Peyer's patch (tissue), 4 donors: ENCODE results near the gene NPHS2. TPM values are rescaled to one million over a fixed set of nuclear protein-coding genes. Genes with fewer than 3 reads are reported as not detected.

Source experiments
- DNase-seq, 3 donors: peaks; one replicate each; pipeline ENCODE4 v3.0.0-alpha.2; 2017 to 2019
- H3K27ac ChIP-seq, 4 donors: fragments of 200-600 bp; sonication (generic); one replicate each; pipeline ENCODE4 v1.5.1; 2016 to 2019
- H3K27me3 ChIP-seq, 2 donors: fragments of 200-600 bp; sonication (generic); one replicate each; pipeline ENCODE4 v1.5.1; 2019
- H3K36me3 ChIP-seq, 3 donors: fragments of 200-600 bp; sonication (generic); one replicate each; pipeline ENCODE4 v1.5.1; 2016 to 2019
- H3K4me1 ChIP-seq, 4 donors: fragments of 200-600 bp; sonication (generic); one replicate each; pipeline ENCODE4 v1.5.1; 2016 to 2019
- H3K4me3 ChIP-seq, 4 donors: fragments of 200-600 bp; sonication (generic); 1 replicate in 3 of 4; 2 replicates in 1 of 4; pipeline ENCODE4 v1.5.1; 2016 to 2019; ENCODE audit warnings: mild to moderate bottlenecking in 1 of 4
- H3K9me3 ChIP-seq, 4 donors: fragments of 200-600 bp; sonication (generic); one replicate each; pipeline ENCODE4 v1.5.1; 2016 to 2019; ENCODE audit warnings: mild to moderate bottlenecking in 1 of 4
- POLR2A ChIP-seq, 2 donors: fragments of 450-650 bp; IDR thresholded peaks; one replicate each; pipeline ENCODE4 v1.5.1; 2017; ENCODE audit warnings: antibody characterized with exemption in 2 of 2, mild to moderate bottlenecking in 2 of 2, moderate library complexity in 2 of 2
- total RNA-seq, 4 donors: library from RNA; depleted of rRNA; stranded (reverse); fragments of >200 nt; gene quantifications; one replicate each; pipeline ENCODE4 v1.1.0, GENCODE V29; 2016
- TF ChIP-seq, protein P1 (sequence below), 6 experiments: fragments of 450-650 bp in 4 of 6; fragments of 200-600 bp in 2 of 6; sonication (generic) in 1 of 6; IDR thresholded peaks; one replicate each; pipeline ENCODE4 v1.5.1; 2017 to 2019; ENCODE audit warnings: antibody characterized with exemption in 6 of 6, mild to moderate bottlenecking in 3 of 6, moderate library complexity in 1 of 6

The NPHS2 gene
- total RNA-seq, 4 donors from 2014 or later = not detected

- Histone ChIP-seq H3K27ac (no peak within 1 kb of the TSS), H3K27me3 (no peaks in the 10 kb centered on the region), H3K4me1 (peaks cover 0 to 8% (median 0%) of the 10 kb centered on the region in 4 donors), H3K4me3 (peak within 1 kb of the TSS in 2 of 4 donors; percentile 26 to 46), H3K36me3 (no peaks in the 10 kb centered on the region), H3K9me3 (peaks cover 0 to 4% (median 0%) of the 10 kb centered on the region in 4 donors)
- peak in 2 of 3 donors; percentile 45 to 73 for DNase-seq
- TF ChIP-seq, protein P1, sequence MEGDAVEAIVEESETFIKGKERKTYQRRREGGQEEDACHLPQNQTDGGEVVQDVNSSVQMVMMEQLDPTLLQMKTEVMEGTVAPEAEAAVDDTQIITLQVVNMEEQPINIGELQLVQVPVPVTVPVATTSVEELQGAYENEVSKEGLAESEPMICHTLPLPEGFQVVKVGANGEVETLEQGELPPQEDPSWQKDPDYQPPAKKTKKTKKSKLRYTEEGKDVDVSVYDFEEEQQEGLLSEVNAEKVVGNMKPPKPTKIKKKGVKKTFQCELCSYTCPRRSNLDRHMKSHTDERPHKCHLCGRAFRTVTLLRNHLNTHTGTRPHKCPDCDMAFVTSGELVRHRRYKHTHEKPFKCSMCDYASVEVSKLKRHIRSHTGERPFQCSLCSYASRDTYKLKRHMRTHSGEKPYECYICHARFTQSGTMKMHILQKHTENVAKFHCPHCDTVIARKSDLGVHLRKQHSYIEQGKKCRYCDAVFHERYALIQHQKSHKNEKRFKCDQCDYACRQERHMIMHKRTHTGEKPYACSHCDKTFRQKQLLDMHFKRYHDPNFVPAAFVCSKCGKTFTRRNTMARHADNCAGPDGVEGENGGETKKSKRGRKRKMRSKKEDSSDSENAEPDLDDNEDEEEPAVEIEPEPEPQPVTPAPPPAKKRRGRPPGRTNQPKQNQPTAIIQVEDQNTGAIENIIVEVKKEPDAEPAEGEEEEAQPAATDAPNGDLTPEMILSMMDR (IDR thresholded peaks at IDR 0.05) = no peak
- no peak for TF ChIP-seq POLR2A (IDR thresholded peaks at IDR 0.05)
Measured at GRCh38 chr1:179591592-179592580, 16.1 kb upstream of the NPHS2 start, which contains the start of gene TDRD5. Gene TDRD5, plus strand, starts transcription at chr1:179591832. Its CDS starts 784 bp downstream, at chr1:179592616.

DNA sequence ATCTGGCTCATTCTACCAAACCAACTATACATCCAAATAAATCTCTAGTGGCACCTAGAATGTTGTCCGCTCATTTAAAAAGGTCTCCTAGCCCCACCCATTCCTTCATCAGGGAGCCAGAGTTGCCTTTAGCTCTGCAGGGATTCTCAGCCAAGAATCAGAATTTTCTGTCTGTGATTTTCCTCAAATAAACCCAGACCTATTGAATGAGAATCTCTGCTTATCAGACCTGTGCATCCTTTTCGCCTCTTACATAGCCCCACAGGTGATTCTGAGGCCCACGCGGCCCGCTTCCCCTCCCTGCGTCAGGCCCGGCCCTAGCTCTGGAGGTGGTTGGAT lies 15.5 kb upstream of the NPHS2 start:
- DNase-seq = no peak
- peaks cover 0 to 4% (median 0%) of the 10 kb centered on the region in 4 donors for H3K9me3 ChIP-seq
- H3K27me3 ChIP-seq = no peaks in the 10 kb centered on the region
- H3K4me3 ChIP-seq = peak overlapping the region in 2 of 4 donors; percentile 26 to 46
- no peak overlapping the region for H3K27ac ChIP-seq
- peaks cover 0 to 8% (median 0%) of the 10 kb centered on the region in 4 donors for H3K4me1 ChIP-seq
- TF ChIP-seq, protein P1 (IDR thresholded peaks at IDR 0.05) = no peak
- no peak for TF ChIP-seq POLR2A (IDR thresholded peaks at IDR 0.05)
- H3K36me3 ChIP-seq = no peaks in the 10 kb centered on the region

DNA sequence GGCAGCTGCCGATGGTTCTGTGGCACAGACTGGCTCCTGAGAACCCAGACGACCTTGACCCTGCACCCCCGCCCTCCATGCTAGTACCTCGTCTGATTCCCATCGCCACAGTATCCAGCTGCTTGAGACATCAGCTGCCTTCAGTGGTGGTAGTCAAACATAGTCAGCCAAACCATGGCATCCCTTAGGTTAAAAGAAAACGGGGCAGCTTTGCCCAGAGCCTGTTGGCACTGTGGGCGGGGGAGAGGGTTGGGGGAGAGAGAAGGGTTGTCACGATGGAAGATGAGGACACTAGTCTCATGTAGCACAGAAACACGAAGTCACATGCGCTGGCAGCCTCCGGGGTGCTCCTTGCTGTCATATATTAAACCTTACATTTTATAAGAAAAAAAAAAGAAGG lies 14.9 kb upstream of the NPHS2 start:
- peaks cover 0 to 4% (median 0%) of the 10 kb centered on the region in 4 donors for H3K9me3 ChIP-seq
- no peak overlapping the region for H3K27ac ChIP-seq
- H3K36me3 ChIP-seq = no peaks in the 10 kb centered on the region
- H3K4me1 ChIP-seq = peaks cover 0 to 8% (median 0%) of the 10 kb centered on the region in 4 donors
- TF ChIP-seq, protein P1 (IDR thresholded peaks at IDR 0.05) = no peak
- TF ChIP-seq POLR2A (IDR thresholded peaks at IDR 0.05) = no peak
- DNase-seq = no peak
- no peaks in the 10 kb centered on the region for H3K27me3 ChIP-seq
- H3K4me3 ChIP-seq = no peak overlapping the region

- Histone ChIP-seq H3K4me1 (peaks cover 0 to 8% (median 0%) of the 10 kb centered on the region in 4 donors), H3K27ac (no peak overlapping the region), H3K27me3 (no peaks in the 10 kb centered on the region), H3K9me3 (peaks cover 0 to 4% (median 0%) of the 10 kb centered on the region in 4 donors), H3K4me3 (no peak overlapping the region), H3K36me3 (no peaks in the 10 kb centered on the region)
- TF ChIP-seq, protein P1 (IDR thresholded peaks at IDR 0.05) = no peak
- TF ChIP-seq POLR2A (IDR thresholded peaks at IDR 0.05) = no peak
- no peak for DNase-seq
Measured at GRCh38 chr1:179589509-179589908, 13.8 kb upstream of the NPHS2 start.

DNA sequence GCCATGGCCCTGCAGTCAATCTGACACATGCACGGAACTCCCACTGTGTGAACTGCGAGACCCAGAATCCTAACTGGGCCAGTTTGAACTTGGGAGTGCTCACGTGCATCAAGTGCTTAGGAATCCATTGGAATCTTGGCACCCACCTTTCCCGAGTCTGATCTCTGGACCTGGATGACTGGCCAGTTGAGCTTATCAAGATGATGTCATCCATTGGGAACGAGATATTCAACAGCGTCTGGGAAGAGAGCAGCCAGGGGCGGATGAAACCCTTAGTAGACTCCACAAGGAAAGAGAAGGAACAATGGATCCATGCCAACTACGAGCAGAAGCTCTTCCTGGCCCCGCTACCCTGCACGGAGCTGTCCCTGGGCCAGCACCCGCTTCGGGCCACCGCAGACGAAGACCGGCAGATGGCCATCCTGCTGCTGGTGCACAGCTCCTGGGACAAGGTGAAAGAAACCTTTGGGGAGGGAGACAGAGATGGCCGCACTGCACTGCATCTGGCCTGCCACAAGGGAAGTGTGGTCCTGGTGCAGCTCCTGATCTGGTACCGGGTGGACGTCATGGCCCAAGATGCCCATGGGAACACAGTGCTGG lies 12.8 kb upstream of the NPHS2 start:
- Histone ChIP-seq H3K27ac (no peak overlapping the region), H3K4me1 (peaks cover 0 to 8% (median 0%) of the 10 kb centered on the region in 4 donors), H3K36me3 (no peaks in the 10 kb centered on the region), H3K9me3 (peaks cover 0 to 4% (median 0%) of the 10 kb centered on the region in 4 donors), H3K27me3 (no peaks in the 10 kb centered on the region), H3K4me3 (no peak overlapping the region)
- TF ChIP-seq POLR2A (IDR thresholded peaks at IDR 0.05) = no peak
- TF ChIP-seq, protein P1 (IDR thresholded peaks at IDR 0.05) = no peak
- DNase-seq = no peak
